HPDE6-E6E7 (cell line): ENCODE measurements around the gene CAMSAP1.

ENCODE experiments used
- DNase-seq: peaks from one replicate; pipeline ENCODE4 v3.0.0; 2011; ENCODE audit warnings: missing footprints; ENCODE audit errors: extremely low spot score

The CAMSAP1 gene

GRCh38 chr9:135793221-135794056 is 113.9 kb downstream of the CAMSAP1 start:
- DNase-seq, result no peak

DNA sequence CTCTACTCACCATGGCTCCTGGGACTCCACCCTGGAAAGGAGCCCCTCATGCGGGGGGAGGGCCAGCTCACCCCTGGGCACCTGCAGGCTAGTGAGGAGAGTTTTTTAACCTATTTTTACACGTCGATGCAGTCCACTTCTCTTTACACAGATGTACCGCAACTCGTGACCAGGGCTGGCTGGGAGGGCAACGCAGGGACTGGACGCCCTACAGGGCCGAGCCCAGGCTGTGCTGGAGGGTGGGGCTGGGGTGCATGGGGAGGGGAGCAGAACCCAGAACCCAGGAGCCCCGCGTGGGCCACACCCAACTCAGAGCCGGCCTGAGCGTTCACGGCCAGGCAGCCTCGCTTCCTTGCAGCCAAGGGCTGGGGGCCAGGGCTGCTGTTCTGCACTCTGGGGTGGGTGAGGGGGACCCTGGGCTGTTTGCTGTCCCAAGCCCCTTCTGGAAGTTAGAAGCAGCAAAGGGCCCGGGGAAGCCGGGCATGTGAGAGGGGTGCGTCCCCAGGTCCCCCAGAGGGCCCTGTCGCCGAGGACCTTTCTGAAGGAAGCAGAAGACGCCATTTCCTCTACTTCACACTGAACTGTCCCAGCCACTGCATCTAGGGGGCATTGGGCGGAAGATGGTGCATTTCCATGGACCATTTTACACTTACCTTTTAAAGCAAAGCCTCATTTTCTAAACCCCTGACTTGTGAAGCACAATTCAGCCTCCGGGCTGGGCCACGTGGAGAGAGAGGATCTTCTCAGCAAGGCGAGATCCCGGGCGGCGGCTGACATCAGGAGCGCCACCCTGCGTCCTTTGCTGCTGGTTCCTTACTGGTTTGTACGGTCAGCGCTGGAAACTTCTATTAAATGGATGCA is 114.8 kb downstream of the CAMSAP1 start:
- DNase-seq, result no peak

DNA sequence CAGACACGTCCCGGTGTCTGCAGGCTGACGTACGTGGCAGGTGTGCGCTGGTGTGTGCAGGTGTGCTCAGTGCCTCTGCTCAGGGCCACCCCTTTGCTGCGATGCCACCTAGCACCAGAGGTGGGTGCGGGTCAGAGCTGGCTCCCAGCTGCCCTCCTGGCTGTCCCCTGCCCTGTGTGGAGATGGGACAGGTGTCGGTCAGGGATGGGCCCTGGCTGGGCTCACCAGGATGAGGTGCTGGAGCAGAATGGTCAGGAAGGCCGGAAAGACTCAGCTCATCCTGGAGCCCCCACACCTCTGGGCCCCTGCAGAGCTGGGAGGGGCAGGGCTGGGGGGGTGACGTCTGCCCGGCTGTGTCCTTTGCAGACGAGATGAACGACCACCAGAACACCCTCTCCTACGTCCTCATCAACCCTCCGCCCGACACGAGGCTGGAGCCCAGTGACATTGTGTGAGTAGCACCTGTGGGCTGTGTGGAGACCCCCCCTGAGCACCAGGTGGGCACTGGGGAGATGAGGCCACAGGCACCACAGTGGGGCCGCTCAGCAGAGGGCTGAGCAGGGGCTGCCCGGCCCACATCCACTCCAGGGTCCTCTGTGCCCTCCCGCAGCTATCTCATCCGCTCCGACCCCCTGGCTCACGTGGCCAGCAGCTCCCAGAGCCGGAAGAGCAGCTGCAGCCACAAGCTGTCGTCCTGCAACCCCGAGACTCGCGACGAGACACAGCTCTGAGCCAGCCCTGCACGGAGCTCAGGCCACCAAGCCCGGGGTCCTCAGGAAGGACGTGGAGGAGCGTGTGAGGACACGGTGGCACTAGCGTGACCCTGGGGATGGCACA is 115.7 kb downstream of the CAMSAP1 start:
- DNase-seq, result no peak

DNA sequence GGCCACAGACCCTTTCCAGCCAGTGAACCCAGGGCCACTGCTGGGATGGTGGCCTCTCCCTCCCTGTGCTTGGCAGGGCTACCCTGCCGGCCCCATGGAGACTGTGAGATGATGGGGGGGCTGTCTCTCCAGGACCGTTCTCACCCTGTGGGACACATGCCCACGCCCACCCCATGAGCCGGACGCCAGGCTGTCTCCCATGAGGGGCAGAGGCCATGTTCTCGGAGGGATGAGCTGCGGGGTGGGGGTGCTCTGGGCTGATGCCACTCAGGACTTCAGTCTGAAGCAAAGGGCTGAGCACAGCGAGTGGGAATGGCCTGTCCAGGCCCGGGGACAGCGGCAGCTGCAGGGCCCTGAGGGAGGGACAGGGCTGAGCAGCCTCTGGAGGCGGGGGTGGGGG is 116.5 kb downstream of the CAMSAP1 start:
- no peak for DNase-seq

GRCh38 chr9:135790356-135790755 is 117.0 kb downstream of the CAMSAP1 start:
- no peak for DNase-seq

- no peak for DNase-seq
Measured at GRCh38 chr9:135789838-135790291, 117.5 kb downstream of the CAMSAP1 start.

- DNase-seq, result no peak
Measured at GRCh38 chr9:135788576-135789300, 118.6 kb downstream of the CAMSAP1 start.

GRCh38 chr9:135787776-135788575 is 119.4 kb downstream of the CAMSAP1 start:
- DNase-seq, result no peak

DNA sequence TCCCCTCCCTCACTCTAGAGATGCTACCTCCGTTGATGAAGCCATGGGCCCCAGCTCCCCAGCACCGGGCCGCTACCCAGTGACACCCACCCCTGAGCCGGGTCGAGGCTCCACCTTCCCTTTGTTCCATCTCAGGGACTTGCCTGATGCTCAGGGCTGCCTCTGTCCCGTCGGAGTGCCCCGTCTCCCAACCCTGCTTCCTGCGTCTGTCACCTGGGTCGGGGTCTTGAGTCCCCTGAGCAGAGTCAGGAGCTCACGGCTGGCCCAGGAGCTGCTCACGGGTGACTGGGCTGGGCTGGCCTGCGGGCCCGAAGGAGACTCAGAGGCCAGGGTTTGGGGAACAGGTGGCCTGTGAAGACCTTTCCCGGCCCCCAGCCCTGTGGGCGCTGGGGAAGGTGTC is 120.0 kb downstream of the CAMSAP1 start:
- DNase-seq, result no peak

DNA sequence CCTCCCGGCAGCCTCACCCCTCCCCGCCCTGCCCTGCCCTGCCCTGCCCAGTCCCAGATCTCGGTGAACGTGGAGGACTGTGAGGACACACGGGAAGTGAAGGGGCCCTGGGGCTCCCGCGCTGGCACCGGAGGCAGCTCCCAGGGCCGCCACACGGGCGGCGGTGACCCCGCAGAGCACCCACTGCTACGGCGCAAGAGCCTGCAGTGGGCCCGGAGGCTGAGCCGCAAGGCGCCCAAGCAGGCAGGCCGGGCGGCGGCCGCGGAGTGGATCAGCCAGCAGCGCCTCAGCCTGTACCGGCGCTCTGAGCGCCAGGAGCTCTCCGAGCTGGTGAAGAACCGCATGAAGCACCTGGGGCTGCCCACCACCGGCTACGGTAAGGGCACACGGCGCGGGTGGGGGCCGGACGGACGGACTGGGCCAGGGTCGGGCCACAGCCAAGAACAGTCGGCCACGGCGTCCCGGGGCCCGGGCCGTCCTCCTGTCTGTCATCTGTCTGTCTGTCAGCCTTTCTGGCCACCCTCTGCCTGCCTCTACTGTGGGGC is 121.1 kb downstream of the CAMSAP1 start:
- DNase-seq, result no peak

DNA sequence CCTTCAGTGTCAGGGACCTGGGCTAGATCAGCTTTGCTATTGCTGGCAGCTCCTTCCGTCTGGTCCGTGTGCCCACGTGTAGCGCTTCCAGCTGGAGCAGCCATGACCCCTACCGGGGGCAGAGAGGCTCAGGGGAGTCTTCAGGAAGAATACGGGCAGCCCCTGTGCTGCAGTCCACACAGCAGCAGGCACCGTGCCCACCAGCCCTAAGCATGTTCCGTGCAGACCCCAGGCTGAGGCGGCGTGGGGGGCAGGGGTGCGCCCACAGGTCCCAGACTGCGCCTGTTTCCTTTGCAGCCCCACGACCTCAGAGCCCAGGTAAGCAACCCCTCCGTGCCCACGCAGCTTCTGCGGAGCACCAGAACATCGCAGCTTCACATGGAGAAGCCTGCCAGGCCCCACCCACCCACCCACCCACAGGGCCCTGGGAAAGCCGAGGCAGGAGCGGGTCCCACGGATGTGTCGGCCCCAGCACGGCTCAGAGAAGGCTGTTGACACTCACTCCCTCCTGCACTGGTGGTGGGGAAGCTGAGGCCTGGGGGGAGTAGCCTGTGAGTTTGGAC is 122.3 kb downstream of the CAMSAP1 start:
- DNase-seq, result no peak

- no peak for DNase-seq
Measured at GRCh38 chr9:135783540-135784245, 123.7 kb downstream of the CAMSAP1 start.

- DNase-seq, result no peak
Measured at GRCh38 chr9:135782946-135783345, 124.4 kb downstream of the CAMSAP1 start.

DNA sequence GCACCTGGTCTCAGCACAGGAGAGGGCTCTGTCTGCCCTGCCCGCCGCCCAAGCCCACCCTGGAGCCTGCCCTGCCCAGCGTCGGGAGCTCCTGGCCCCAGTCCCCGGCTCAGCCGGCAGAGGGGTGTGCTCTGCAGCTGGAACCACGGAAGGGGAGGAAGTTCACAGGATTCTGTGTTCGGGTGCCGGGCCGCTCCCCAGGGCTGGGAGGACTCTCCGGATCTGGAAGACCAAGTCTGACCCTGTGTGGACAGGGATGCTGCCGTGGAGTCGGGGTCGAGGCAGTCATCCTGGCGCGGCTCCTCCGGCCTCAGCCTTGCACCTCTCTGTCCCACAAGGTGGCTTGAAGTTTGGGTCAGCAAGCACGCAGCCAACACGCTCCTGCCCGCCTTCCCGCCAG is 126.7 kb downstream of the CAMSAP1 start:
- no peak for DNase-seq

- DNase-seq, result no peak
Measured at GRCh38 chr9:135780086-135780485, 127.3 kb downstream of the CAMSAP1 start.

DNA sequence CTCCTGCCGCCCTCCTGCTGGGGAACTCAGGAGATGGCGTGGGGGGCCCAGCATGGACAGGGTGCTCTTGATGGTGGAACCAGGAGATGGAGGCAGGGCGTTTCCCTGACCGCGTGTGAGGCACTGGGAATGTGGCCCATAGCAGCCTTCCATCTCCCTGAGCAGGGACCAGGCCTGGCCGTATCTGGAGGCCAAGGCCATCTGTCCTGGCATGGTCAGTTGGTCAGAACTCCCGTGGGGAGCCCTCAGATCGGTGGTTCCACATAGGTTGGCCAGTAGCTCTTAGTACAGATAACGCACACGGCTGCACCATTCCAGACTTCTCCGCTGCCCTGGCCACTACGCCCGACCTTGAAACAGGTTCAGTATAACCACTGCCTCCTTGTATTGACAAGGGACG is 127.8 kb downstream of the CAMSAP1 start:
- no peak for DNase-seq

- DNase-seq, result no peak
Measured at GRCh38 chr9:135778421-135778820, 128.9 kb downstream of the CAMSAP1 start.

GRCh38 chr9:135777623-135778177 is 129.6 kb downstream of the CAMSAP1 start:
- no peak for DNase-seq
